ENCODE measurements around the gene CNGB1. TPM values are rescaled to one million over a fixed set of nuclear protein-coding genes. Genes with fewer than 3 reads are reported as not detected.

The CNGB1 gene
- total and polyA plus RNA-seq, 2 of the 13 experiments (the other 11 are each of a cell fraction or from before 2014, with no cell fraction given): 0.02 to 0.15 TPM

- Histone ChIP-seq H3K4me1 (ENCODE audit: insufficient read depth, low read length) (peaks cover 13% of the 10 kb centered on the region), H2AFZ (ENCODE audit: low read length) (no peak overlapping the region), H4K20me1 (ENCODE audit: insufficient read depth, low read length) (no peaks in the 10 kb centered on the region), H3K79me2 (ENCODE audit: insufficient read depth, low read length) (no peaks in the 10 kb centered on the region), H3K4me2 (ENCODE audit: low read depth, low read length) (no peak overlapping the region), H3K9ac (ENCODE audit: insufficient read depth, low read depth, low read length) (no peak overlapping the region), H3K4me3 (replicated peaks in 1 of 3; ENCODE audit: insufficient read depth in 1 of 3, low read depth in 2 of 3, low read length in 3 of 3) (no peak overlapping the region), H3K9me3 (ENCODE audit: low read length) (no peaks in the 10 kb centered on the region), H3K27me3 (ENCODE audit: control insufficient read depth in 1 of 2, insufficient read depth in 2 of 2, low read length in 2 of 2) (peaks cover 0 to 49% of the 10 kb centered on the region in 2 experiments; a peak in 3 of 5 replicates), H3K36me3 (replicated peaks in 1 of 2; ENCODE audit: control insufficient read depth in 1 of 2, insufficient read depth in 2 of 2, low read length in 2 of 2) (no peaks in the 10 kb centered on the region), H3K27ac (ENCODE audit: extremely low read length, insufficient read depth, low read length) (no peak overlapping the region)
- CTCF ChIA-PET (ENCODE audit: low intra/inter-chr PET ratio, low total read pairs): no interaction called here
- no TSS peak for BruUV-seq (replicated peaks)
- in situ Hi-C loops (cut with HindIII; ENCODE audit: extremely low pct_ligation_motif_present, low pct_unique_long_range_greater_than_20kb): no loop called here
- intact Hi-C loops (cut with micrococcal nuclease; ENCODE audit: unreplicated experiment): no loop called here
- DNase-seq (ENCODE audit: low spot score) (no peak), ATAC-seq (no peak), FAIRE-seq (no peak)
- TF ChIP-seq ZSCAN25 (CRISPR knock-in tag; IDR thresholded peaks at IDR 0.05): no peak
- no peak for TF ChIP-seq ATF7 (IDR thresholded peaks at IDR 0.05)
- TF ChIP-seq ATF7 (CRISPR knock-in tag; IDR thresholded peaks at IDR 0.05): no peak
- TF ChIP-seq BCL6 (CRISPR knock-in tag; IDR thresholded peaks at IDR 0.05): no peak
- no peak for TF ChIP-seq HOMEZ (CRISPR knock-in tag; IDR thresholded peaks at IDR 0.05; ENCODE audit: low read depth)
- no peak for TF ChIP-seq BATF2 (CRISPR knock-in tag; IDR thresholded peaks at IDR 0.05)
- no peak for TF ChIP-seq ZSCAN29 (CRISPR knock-in tag; conservative IDR thresholded peaks at IDR 0.05)
- 67% methylated on average over 3 of the region's 4 CpGs for WGBS (ENCODE audit: low lambda C conversion rate)
- POLR2A ChIA-PET: no interaction called here
Observed at GRCh38 chr16:57937861-57938260, 33.1 kb downstream of the CNGB1 start.

- Histone ChIP-seq H3K27me3 (ENCODE audit: control insufficient read depth in 1 of 2, insufficient read depth in 2 of 2, low read length in 2 of 2) (peaks cover 2 to 48% of the 10 kb centered on the region in 2 experiments; a peak in 3 of 5 replicates), H2AFZ (ENCODE audit: low read length) (no peak overlapping the region), H3K4me2 (ENCODE audit: low read depth, low read length) (peak overlapping the region; percentile 4; the same call in 1 of the 2 replicates), H3K9me3 (ENCODE audit: low read length) (no peaks in the 10 kb centered on the region), H3K36me3 (replicated peaks in 1 of 2; ENCODE audit: control insufficient read depth in 1 of 2, insufficient read depth in 2 of 2, low read length in 2 of 2) (no peaks in the 10 kb centered on the region), H3K4me3 (replicated peaks in 1 of 3; ENCODE audit: insufficient read depth in 1 of 3, low read depth in 2 of 3, low read length in 3 of 3) (no peak overlapping the region), H3K9ac (ENCODE audit: insufficient read depth, low read depth, low read length) (no peak overlapping the region), H3K4me1 (ENCODE audit: insufficient read depth, low read length) (peaks cover 13% of the 10 kb centered on the region), H3K27ac (ENCODE audit: extremely low read length, insufficient read depth, low read length) (no peak overlapping the region), H3K79me2 (ENCODE audit: insufficient read depth, low read length) (no peaks in the 10 kb centered on the region), H4K20me1 (ENCODE audit: insufficient read depth, low read length) (no peaks in the 10 kb centered on the region)
- 0% methylated on average over 4 of the region's 4 CpGs for WGBS (ENCODE audit: low lambda C conversion rate)
- no peak for FAIRE-seq
- ChIA-PET CTCF (ENCODE audit: low intra/inter-chr PET ratio, low total read pairs) (no interaction called here), POLR2A (no interaction called here)
- intact Hi-C loops (cut with micrococcal nuclease; ENCODE audit: unreplicated experiment) (no loop called here), in situ Hi-C loops (cut with HindIII; ENCODE audit: extremely low pct_ligation_motif_present, low pct_unique_long_range_greater_than_20kb) (no loop called here)
- BruUV-seq (replicated peaks): no TSS peak
- peak; percentile 72 for ATAC-seq
- DNase-seq (ENCODE audit: low spot score): no peak
- 0 out of 2 replicates have a peak, but pooled peaks have one; percentile 14 for TF ChIP-seq SAP130 (CRISPR knock-in tag; IDR thresholded peaks at IDR 0.05; ENCODE audit: low read depth)
- 0 out of 2 replicates have a peak, but pooled peaks have one; percentile 40 for TF ChIP-seq AHDC1 (CRISPR knock-in tag; IDR thresholded peaks at IDR 0.05; ENCODE audit: borderline replicate concordance)
- TF ChIP-seq ZNF720 (CRISPR knock-in tag; IDR thresholded peaks at IDR 0.05): no peak
- TF ChIP-seq MAFK (conservative IDR thresholded peaks at IDR 0.05 in 1 of 2, IDR thresholded peaks at IDR 0.05 in 1 of 2; ENCODE audit: low read length in 2 of 2): 0 out of 4 replicates have a peak, but pooled peaks of 1 of the 2 experiments have one; percentile 10
- no peak for TF ChIP-seq SPEN (CRISPR knock-in tag; IDR thresholded peaks at IDR 0.05; ENCODE audit: low read depth)
Observed at GRCh38 chr16:57935904-57936303, 35.0 kb downstream of the CNGB1 start.

All from HepG2 (cell line).